IPS-11a (cell line): ENCODE results near the gene WDR83.
"Not testable (repeated sequence)": the region's sequence is repeated elsewhere in the genome, so short reads cannot be mapped to it uniquely, and the experiment has no call there.

Experiments
- H3K4me3 ChIP-seq: one replicate; pipeline ENCODE4 v1.5.1; 2013; ENCODE audit warnings: low read depth, low read length, control low read depth

WDR83 gene, protein sequence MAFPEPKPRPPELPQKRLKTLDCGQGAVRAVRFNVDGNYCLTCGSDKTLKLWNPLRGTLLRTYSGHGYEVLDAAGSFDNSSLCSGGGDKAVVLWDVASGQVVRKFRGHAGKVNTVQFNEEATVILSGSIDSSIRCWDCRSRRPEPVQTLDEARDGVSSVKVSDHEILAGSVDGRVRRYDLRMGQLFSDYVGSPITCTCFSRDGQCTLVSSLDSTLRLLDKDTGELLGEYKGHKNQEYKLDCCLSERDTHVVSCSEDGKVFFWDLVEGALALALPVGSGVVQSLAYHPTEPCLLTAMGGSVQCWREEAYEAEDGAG

DNA sequence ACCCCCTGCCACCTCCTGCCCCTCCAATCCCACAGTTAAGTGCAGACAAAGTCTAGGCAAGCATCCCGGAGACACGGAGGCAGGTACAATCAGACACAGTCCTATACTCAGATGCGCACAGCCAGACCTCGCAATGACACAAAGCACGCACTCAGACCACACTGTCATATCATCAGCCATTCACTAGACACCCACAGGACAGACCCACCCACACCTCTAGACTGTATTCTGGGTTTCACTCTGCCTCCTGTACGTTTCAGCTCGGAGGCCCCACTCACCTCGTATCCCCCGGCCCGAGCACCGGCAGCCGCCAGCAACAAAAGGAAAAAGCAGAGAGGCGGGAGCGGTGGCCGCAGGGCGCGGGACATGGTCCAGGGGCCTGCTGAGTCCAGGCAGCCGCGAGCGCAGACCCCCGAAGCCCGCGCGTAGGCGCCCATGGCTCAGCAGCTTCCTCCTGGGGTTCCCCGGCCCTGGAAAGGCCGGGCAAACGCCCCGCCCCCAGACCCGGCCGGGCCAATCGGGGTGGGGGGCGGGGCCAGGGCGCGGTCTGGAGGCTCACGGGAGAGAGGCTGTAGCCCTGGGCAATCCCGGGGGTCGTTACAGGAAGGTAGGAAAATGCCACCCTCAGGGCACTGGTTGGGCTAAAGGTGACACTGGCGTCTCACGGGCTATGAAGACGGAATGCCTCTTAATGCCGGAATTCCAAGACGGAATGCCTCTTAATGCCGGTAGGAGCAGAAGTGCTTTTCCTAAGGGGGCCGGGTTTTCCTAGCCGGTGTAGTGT, at the start of gene WDR83, which contains the start of gene MAN2B1:
WDR83 (plus strand) TSS at position 543 of the 784 bp plus-strand sequence. CDS start 2,984 bp downstream, outside the sequence.
MAN2B1 (minus strand) TSS at position 478 of the 784 bp plus-strand sequence; CDS start at position 437, 41 bp downstream.
- peak within 1 kb of the TSS; percentile 71 for H3K4me3 ChIP-seq

DNA sequence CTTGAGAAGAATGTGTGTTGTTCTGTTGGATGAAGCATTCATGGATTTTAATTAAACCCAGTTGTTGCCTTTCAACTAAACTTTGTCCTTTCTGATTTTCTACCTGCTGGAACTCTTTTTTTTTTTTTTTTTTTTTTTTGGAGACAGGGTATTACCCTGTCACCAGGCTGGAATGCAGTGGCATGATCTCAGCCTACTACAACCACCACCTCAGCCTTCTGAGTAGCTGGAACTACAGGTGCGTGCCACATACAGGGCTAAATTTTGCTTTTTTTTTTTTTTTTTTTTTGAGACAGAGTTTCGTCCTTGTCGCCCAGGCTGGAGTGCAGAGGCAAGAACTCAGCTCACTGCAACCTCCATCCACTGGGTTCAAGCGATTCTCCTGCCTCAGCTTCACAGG, 49.0 kb upstream of the WDR83 start:
- no peak overlapping the region for H3K4me3 ChIP-seq

DNA sequence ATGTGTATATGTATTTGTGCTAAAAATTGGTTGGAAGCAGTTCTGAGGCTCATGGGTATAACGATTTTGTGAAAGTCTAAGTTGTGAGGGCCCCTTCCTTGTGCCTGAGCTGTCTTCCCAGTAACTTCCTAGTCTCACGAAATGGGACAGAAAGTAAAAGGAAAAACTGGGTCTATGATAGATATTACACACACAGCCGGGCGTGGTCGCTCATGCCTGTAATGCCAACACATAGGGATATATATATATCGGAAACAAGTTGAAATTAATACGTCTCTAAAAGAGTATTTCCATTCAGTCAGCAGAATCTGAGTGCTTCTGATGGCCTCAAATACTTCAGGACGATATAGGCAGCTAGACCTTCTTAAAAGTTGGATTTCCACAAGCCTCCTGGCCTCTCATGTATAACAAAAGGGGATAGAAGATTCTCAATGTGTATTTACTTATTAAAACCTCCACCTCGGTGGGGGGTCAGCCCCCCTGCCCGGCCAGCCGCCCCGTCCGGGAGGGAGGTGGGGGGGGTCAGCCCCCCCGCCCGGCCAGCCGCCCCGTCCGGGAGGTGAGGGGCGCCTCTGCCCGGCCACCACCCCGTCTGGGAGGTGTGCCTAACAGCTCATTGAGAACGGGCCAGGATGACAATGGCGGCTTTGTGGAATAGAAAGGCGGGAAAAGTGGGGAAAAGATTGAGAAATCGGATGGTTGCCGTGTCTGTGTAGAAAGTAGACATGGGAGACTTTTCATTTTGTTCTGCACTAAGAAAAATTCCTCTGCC, 45.2 kb upstream of the WDR83 start:
- not testable (repeated sequence) for H3K4me3 ChIP-seq

DNA sequence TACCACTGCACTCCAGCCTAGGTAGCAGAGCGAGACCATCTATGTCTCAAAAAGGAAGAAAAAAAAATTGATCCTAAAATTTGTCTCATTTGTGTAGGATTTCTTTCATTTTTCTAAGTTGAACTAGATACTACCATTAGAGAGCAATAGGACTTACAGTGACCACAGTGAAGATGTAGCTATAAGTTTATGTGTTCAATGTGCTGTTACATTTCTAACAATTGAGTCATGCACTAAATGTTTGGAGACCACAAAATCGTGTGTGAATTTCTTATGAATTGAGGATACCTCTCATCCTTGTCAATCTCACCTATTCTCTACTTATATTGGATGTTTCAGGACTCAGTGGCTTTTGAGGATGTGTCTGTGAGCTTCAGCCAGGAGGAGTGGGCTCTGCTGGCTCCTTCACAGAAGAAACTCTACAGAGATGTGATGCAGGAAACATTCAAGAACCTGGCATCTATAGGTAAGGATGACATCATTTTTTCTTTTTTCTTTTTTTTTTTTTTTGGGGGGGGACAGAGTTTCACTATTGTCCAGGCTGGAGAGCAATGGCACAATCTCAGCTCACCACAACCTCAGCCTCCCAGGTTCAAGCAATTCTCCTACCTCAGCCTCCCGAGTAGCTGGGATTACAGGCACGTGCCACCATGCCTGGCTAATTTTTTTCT, 43.1 kb upstream of the WDR83 start:
- no peak overlapping the region for H3K4me3 ChIP-seq

DNA sequence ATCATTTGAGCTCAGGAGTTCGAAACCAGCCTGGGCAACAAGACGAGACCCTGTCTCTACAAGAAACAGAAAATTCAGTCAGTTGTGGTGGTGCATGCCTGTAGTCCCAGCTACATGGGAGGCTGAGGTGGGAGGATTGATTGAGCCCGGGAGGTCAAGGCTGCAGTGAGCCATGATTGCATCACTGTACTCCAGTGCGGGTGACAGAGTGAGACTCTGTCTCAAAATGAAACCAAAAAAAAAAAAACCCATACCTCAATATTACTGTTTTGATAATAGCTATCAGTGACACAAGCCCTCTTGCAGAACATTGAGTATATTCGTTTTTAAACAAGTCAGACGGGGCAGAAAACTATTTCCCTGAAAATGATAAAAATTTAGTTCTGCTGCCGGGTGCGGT, 39.6 kb upstream of the WDR83 start:
- no peak overlapping the region for H3K4me3 ChIP-seq

DNA sequence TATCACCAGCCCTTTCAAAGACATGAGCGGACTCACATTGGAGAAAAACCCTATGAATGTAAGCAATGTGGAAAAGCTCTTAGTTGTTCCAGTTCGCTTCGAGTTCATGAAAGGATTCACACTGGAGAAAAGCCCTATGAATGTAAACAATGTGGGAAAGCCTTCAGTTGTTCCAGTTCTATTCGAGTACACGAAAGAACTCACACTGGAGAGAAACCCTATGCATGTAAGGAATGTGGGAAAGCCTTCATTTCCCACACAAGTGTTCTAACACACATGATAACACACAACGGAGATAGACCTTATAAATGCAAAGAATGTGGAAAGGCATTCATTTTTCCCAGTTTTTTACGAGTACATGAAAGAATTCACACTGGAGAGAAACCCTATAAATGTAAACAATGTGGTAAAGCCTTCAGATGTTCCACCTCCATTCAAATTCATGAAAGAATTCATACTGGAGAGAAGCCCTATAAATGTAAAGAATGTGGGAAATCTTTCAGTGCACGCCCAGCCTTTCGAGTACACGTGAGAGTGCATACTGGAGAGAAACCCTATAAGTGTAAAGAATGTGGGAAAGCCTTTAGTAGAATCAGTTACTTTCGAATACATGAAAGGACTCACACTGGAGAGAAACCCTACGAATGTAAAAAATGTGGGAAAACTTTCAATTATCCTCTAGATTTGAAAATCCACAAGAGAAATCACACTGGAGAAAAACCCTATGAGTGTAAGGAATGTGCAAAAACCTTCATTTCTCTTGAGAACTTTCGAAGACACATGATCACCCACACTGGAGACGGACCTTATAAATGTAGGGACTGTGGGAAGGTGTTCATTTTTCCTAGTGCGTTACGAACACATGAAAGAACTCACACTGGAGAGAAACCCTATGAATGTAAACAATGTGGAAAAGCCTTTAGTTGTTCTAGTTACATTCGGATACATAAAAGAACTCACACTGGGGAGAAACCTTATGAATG, 38.3 kb upstream of the WDR83 start:
- no peak overlapping the region for H3K4me3 ChIP-seq

DNA sequence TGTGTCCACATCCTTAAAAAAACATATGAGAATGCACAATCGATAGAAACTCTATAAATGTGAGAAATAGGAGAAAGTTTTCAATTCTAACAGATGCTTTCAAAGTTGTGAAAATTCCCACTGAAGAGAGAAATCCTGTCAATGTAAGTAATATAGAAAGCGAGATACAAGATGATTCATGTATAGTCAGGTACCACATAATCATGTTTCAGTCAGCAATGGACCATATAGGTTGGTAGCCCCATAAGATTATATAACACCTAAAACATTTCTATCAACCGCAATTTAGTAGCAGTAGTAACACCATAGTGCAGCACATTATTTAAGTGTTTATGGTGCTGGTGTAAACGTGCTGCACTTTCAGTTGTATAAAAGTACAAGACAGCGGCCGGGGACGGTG, 37.4 kb upstream of the WDR83 start:
- no peak overlapping the region for H3K4me3 ChIP-seq

DNA sequence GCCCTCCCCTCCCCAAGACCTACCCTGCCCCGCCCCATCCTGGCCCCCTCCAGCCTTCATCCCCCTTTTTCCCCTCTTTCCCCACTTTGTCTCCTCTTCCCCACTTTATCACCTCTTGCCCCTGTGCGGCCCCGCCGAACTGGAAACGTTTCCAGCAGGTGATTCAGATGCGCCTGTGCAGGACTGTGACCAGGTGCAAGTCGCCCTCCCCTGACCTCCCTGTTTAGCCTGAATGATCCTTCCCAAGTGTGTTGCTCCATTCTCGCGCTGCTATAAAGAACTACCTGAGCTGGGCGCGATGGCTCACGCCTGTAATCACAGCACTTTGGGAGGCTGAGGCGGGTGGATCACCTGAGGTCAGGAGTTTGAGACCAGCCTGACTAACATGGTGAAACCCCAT, 30.0 kb upstream of the WDR83 start:
- H3K4me3 ChIP-seq: no peak overlapping the region

DNA sequence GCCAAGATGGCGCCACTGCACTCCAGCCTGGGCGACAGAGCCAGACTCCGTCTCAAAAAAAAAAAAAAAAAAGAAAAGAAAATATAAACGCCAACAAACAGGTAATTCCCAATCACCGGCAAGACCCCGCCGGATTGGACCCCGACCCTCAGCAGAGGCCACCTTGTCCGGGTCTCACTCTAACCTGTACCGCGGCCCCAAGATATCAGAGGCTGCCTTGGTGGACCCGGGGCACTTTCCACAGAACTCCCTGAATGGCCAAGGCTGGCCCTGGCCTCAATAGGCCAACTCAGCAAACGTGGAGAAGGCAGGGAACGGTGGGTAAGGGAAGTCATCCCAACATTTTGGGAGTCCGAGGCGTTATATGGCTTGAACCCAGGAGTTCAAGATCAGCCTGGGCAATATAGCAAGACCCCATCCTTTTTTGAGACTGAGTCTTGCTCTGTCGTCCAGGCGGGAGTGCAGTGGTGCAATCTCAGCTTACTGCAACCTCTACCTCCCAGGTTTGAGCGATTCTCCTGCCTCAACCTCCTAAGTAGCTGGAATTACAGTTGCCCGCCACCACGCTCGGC, 27.9 kb upstream of the WDR83 start:
- no peak overlapping the region for H3K4me3 ChIP-seq

DNA sequence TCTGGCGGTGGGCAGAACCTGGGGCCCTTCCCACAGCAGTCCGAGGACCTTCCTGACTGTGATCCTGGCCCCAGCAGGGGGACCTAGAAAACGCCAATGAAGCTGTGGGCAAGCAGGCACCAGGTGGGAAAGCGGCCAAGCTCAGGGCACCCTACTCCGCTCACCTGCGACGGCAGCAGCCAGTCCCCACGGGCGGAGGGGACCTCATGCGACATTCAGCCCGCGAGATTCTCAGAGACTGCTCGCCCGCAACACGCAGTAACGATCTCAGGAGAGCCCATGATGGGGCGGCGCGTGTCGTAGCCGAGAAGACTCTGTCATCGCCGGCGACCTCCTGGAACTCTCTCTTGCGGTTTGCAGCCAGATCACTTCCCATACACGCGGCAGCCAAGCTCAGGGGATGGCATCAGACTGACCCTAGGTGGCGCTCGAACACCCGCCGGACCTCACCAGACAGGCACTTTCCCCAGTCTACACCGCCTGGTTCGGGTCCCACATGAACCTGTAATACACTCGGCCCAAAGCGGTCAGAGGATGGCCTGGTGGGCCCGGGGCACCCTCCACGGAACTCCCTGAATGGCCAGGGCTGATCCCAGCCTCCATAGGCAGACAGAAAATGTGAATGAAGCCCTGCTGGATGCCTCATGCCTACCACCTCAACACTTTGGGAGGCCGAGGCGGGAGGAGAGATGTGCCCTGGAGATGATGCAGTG, 26.6 kb upstream of the WDR83 start:
- H3K4me3 ChIP-seq: peak overlapping the region; percentile 45

DNA sequence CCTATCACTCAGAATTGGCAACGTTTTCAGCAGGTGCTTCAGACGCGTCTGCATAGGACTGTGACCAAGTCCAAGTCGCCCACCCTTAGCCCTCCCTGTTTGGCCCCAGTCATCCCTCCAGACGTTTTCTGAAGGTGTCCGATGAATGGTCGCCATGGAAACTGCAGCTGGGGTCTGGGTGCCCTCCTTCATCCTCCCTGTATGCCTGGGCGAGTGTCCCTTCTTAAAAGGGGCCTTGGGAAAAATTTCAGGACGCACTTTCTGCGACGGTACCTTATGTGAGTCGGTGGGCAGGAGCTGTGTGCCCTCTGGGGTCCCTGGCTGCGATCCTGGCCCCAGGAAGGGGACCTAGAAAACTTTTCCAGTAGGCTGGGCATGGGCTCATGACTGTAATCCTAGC, 25.2 kb upstream of the WDR83 start:
- H3K4me3 ChIP-seq: no peak overlapping the region

DNA sequence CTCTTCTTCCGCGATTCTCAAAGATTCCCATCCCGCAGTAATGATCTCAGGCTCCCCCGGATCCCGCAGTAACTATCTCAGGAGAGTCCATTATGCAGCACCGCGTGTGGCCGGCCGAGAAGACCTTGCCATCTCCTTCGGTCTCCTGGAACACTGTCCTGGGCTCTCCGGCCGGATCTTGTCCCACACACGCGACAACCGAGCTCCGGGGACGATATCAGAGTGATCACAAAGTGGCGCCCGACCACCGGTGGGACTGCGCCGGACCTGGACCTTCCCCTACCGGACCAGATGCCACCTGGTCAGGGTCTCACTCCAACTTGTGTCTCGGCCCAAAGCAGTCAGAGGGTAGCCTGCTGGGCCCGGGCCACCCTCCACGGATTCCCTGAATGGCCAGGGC, 24.1 kb upstream of the WDR83 start:
- no peak overlapping the region for H3K4me3 ChIP-seq

DNA sequence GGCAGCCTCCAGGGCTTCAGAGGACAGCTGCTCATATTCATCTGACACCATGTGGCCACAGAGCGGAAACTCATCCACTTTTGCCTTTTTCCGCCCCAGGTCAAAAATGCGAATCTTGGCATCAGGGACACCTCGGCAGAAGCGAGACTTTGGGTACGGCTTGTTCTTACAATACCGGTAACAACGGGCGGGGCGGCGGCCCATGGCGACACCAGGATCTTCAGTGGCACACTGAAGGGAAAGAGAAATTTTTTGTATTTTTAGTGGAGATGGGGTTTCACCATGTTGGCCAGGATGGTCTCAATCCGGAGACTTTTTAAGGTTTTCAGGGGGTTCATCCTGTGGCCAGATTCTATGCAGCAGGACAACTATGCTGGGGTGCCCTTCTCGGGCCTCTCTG, 22.9 kb upstream of the WDR83 start:
- not testable (repeated sequence) for H3K4me3 ChIP-seq

DNA sequence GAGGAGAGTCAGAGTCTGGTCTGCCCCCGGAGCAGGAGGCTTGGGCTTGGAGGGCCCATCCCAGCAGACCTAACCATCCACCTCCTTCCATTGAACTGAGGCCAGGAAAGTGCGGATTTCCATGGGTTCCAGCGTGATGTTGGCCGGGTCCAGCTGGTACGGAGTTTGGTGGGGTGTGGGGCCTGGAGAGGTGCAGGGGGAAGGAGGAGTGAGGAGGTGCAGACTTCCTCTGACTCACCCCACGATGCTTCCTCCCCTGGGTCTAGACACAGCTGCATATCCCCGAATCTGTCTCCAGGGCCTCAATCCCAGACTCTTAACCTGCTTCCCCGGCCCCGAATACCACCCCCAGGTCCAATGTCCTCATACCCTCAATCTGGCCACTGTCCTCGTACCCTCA, 20.1 kb upstream of the WDR83 start:
- H3K4me3 ChIP-seq: no peak overlapping the region

DNA sequence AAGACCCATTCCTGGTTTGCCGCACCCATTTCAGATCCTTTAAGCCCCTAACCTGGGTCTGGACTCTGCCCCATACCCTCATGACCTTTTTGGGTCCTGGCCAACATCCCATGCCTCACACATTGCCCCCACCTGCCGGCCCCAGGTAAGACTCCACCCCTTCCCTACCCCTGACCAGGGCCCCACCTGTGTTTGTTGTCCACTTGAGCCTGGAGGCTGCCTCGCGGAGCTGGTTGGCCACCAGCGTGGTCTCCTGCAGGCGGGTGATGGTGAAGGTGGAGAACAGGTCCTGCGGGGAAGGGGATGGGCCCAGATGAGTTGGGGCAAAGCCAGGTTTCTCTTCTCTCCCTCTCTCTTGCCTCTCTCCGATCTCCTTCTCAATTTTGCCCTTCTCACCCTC, 19.6 kb upstream of the WDR83 start:
- no peak overlapping the region for H3K4me3 ChIP-seq

DNA sequence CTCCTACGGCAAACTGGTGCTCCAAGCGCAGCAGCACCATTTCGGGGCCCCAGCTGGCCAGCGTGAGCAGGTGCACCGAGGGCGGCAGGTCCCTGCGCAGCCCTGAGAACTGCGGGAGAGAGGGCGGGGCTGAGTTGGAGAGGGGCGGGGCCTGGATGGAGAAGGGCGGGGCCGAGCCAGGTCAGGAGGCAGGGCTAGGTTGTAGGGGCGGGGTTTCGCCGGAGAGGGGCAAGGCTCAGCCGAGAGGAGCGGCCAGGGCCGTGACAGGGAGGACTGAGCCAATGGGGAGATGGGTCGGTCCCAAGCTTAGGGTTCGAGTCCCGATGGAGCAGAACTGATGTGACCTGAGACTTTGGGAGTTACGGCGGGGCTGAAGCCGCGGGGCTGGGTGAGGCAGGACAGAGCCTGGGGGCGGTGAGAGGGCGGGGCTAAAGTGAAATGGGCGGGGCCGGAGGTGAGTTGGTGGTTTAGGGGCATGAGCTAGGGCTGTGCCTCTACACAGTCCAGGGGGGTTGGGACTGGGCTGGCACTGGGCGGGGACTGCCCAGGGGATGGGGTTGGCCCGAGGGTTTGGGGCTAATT, 19.0 kb upstream of the WDR83 start:
- no peak overlapping the region for H3K4me3 ChIP-seq

DNA sequence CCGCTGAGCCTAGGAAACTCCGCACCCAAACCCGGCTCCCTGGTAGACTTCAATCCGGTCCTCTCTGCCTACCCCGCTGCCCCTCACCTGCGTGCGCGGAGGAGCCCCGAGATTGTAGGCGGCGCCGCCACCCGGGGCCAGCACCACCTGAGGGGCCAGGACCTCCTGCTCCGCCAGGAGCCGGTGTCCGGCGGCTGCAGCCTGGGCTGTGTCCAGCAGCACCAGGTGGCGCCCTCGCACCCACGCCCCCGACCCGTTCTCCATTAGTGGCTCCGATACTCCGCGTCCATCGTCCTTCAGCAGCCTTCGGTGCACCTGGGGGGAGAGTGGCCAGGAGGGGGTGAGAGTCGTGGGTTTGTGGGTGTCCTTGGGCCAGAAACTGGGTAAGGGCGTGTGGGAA, 18.5 kb upstream of the WDR83 start:
- H3K4me3 ChIP-seq: no peak overlapping the region

DNA sequence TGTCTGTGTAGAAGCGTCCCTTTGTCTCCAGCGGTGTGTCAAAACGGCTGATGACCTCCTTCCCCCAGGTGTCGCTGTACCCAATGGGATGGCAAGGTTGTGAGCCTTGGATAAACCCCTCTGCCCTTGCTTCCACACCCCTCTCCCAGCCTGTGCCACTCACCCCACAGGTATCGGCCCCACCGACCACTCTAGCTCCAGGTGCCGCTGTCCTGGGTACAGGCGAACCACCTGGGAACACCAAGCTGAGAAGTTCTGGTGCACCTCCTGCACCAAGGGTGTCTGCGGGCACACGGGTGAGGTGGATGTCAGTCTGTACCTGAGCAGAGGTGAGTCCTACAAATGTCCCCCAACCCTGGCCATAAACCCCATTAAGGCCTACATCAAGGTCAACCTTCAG, 16.7 kb upstream of the WDR83 start:
- H3K4me3 ChIP-seq: no peak overlapping the region

DNA sequence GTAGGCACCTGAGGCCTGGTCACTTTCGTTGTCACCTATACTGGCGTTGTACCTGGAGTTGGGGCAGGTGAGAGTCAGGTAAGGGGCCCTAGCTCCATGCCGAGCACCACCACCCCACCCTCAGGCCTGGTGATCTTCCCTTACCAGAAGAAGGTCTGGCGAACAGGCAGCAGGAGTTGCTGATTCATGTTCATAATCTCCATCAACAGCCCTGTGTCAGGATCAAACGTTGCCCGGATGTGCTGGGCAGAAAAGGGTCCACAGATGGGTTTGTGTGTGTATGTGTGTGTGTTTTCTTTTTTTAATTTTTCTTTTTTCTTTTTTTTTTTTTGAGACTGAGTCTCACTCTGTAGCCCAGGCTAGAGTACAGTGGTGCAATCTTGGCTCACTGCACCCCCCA, 14.4 kb upstream of the WDR83 start:
- no peak overlapping the region for H3K4me3 ChIP-seq
